Karpas-422 (cell line): ENCODE measurements around the gene GABARAPL1. TPM values are rescaled to one million over a fixed set of nuclear protein-coding genes. Genes with fewer than 3 reads are reported as not detected.
"Not testable (repeated sequence)": the region's sequence is repeated elsewhere in the genome, so short reads cannot be mapped to it uniquely, and the experiment has no call there.

Experiments
- DNase-seq: peaks from one replicate; pipeline ENCODE4 v3.0.0-alpha.2; 2015
- H2AFZ ChIP-seq: fragments of 200-600 bp; sonication (generic); 2 replicates; pipeline ENCODE4 v1.6.1; 2014; ENCODE audit warnings: antibody characterized with exemption, low read length, mixed read lengths
- H3K27ac ChIP-seq: fragments of 200-600 bp; sonication (generic); 2 replicates; pipeline ENCODE4 v1.5.1; 2014; ENCODE audit warnings: mild to moderate bottlenecking, low read length, moderate library complexity
- H3K27me3 ChIP-seq: fragments of 200-600 bp; sonication (generic); 2 replicates; pipeline ENCODE4 v1.6.1; 2014; ENCODE audit warnings: low read length, mixed read lengths
- H3K36me3 ChIP-seq: fragments of 200-600 bp; sonication (generic); 2 replicates; pipeline ENCODE4 v1.6.1; 2014; ENCODE audit warnings: low read length, mixed read lengths; ENCODE audit not compliant: insufficient read depth
- H3K4me1 ChIP-seq: fragments of 200-600 bp; sonication (generic); 2 replicates; pipeline ENCODE4 v1.6.1; 2014; ENCODE audit warnings: mild to moderate bottlenecking, low read length, mixed read lengths
- H3K4me2 ChIP-seq: fragments of 200-600 bp; sonication (generic); 2 replicates; pipeline ENCODE4 v1.6.1; 2014; ENCODE audit warnings: low read length, low read depth, mild to moderate bottlenecking; ENCODE audit not compliant: poor library complexity, severe bottlenecking
- H3K4me3 ChIP-seq: fragments of 200-600 bp; sonication (generic); 2 replicates; pipeline ENCODE4 v1.5.1; 2014; ENCODE audit warnings: mild to moderate bottlenecking, antibody characterized with exemption, low read length, mixed read lengths
- H3K79me2 ChIP-seq: fragments of 200-600 bp; sonication (generic); 2 replicates; pipeline ENCODE4 v1.6.1; 2014; ENCODE audit warnings: mild to moderate bottlenecking, low read length, mixed read lengths
- H3K9ac ChIP-seq: fragments of 200-600 bp; sonication (generic); 2 replicates; pipeline ENCODE4 v1.6.0; 2014; ENCODE audit warnings: low read length
- H3K9me2 ChIP-seq: fragments of 200-600 bp; sonication (generic), shearing (Covaris generic); replicated peaks from 2 replicates; pipeline ENCODE4 v1.6.0; 2014; ENCODE audit warnings: mild to moderate bottlenecking, low read length, moderate library complexity; ENCODE audit not compliant: insufficient read depth
- H3K9me3 ChIP-seq: fragments of 300-700, 200-600 bp; sonication (generic); 2 replicates; pipeline ENCODE4 v1.6.1; 2014; ENCODE audit warnings: low read length, mixed read lengths
- H4K20me1 ChIP-seq: fragments of 200-600 bp; sonication (generic); 2 replicates; pipeline ENCODE4 v1.6.1; 2014; ENCODE audit warnings: mild to moderate bottlenecking, antibody characterized with exemption, low read length, low read depth; ENCODE audit not compliant: insufficient read depth
- total RNA-seq: library from RNA; depleted of rRNA; stranded (reverse); fragments of >200 nt; shearing (Covaris generic); gene quantifications from 2 replicates; pipeline ENCODE4 v1.2.3, GENCODE V29; 2014; ENCODE audit warnings: low replicate concordance

Gene GABARAPL1
- total RNA-seq, 1 experiment from 2014 or later, result 0.56 TPM

DNA sequence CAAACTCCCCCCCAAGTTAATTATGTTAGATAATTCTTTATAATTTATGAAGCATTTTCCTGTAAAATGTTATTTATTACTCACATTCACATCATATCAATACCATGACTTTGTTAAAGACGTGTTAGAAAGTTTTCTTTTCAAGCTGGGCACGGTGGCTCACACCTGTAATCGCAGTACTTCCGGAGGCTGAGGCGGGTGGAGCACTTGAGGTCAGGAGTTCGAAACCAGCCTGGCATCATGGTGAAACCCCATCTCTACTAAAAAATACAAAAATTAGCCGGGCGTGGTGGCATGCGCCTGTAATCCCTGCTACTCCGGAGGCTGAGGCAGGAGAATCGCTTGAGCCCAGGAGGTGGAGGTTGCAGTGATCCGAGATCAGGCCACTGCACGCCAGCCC, 3.3 kb downstream of the GABARAPL1 start:
- H3K4me2 ChIP-seq, H3K27ac ChIP-seq, H3K27me3 ChIP-seq, H3K79me2 ChIP-seq, H3K4me3 ChIP-seq, DNase-seq, H3K9ac ChIP-seq, H4K20me1 ChIP-seq, H3K36me3 ChIP-seq, H3K9me2 ChIP-seq, H2AFZ ChIP-seq, H3K9me3 ChIP-seq: not testable (repeated sequence)
- H3K4me1 ChIP-seq, result peaks cover 15% of the 10 kb centered on the region

DNA sequence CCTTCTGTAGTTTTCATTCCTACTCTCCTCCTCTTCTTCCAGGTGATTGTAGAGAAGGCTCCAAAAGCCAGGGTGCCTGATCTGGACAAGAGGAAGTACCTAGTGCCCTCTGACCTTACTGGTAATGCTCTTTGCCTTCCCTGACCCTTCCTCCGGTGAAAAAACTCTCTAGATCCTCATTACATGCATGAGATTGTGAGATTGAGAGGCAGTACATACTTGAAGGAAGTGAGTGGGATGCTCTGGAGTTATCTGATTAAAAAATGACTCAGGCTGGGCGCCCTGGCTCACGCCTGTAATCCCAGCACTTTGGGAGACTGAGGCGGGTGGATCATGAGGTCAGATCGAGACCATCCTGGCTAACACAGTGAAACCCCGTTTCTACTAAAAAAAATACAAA, 5.3 kb downstream of the GABARAPL1 start:
- no peak overlapping the region for H3K9ac ChIP-seq
- H3K4me3 ChIP-seq, result no peak overlapping the region
- H3K9me3 ChIP-seq, result no peaks in the 10 kb centered on the region
- no peaks in the 10 kb centered on the region for H3K36me3 ChIP-seq
- DNase-seq, result no peak
- no peaks in the 10 kb centered on the region for H3K9me2 ChIP-seq
- H2AFZ ChIP-seq, result no peak overlapping the region
- H3K27me3 ChIP-seq, result no peaks in the 10 kb centered on the region
- H3K4me2 ChIP-seq, result no peak overlapping the region
- H3K4me1 ChIP-seq, result peaks cover 4% of the 10 kb centered on the region
- H3K79me2 ChIP-seq, result no peaks in the 10 kb centered on the region
- H3K27ac ChIP-seq, result no peak overlapping the region
- H4K20me1 ChIP-seq, result no peaks in the 10 kb centered on the region

DNA sequence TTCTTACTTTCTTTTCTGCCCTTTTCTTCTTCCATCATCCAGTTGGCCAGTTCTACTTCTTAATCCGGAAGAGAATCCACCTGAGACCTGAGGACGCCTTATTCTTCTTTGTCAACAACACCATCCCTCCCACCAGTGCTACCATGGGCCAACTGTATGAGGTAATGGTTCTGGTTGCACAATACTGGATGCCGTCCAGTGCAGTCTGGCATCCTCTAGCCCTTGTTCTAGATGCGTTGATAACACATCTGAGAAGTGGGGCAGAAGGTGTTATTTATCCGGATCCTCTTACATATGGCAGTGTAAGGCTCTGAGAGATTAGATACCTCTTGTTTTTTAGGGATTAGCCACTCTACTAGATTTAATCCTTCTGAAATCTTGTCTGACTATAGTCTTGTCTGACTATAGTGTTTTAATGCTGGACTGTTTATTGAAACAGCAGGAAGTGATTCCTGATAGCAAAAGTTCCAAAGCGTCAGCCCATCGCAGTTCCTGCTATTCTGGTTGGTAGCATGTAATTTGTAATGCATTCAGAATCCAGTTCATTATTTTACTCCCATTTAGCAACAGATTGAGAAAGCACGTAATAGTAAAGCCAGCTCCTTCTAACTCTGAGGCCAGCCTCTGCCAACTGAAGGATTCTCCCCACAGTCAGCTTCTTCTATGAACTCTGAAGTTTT, 7.9 kb downstream of the GABARAPL1 start:
- Histone ChIP-seq H4K20me1 (no peaks in the 10 kb centered on the region), H3K4me1 (no peaks in the 10 kb centered on the region), H2AFZ (no peak overlapping the region), H3K36me3 (no peaks in the 10 kb centered on the region), H3K4me2 (no peak overlapping the region), H3K9me2 (no peaks in the 10 kb centered on the region), H3K9ac (no peak overlapping the region), H3K79me2 (no peaks in the 10 kb centered on the region), H3K27me3 (no peaks in the 10 kb centered on the region), H3K4me3 (no peak overlapping the region), H3K9me3 (no peaks in the 10 kb centered on the region), H3K27ac (no peak overlapping the region)
- no peak for DNase-seq

DNA sequence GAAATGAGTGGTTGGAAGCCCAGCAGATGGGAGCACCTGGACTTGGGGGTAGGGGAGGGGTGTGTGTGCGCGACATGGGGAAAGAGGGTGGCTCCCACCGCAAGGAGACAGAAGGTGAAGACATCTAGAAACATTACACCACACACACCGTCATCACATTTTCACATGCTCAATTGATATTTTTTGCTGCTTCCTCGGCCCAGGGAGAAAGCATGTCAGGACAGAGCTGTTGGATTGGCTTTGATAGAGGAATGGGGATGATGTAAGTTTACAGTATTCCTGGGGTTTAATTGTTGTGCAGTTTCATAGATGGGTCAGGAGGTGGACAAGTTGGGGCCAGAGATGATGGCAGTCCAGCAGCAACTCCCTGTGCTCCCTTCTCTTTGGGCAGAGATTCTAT, 9.2 kb downstream of the GABARAPL1 start:
- Histone ChIP-seq H3K9me2 (no peaks in the 10 kb centered on the region), H3K36me3 (no peaks in the 10 kb centered on the region), H3K79me2 (no peaks in the 10 kb centered on the region), H3K9ac (no peak overlapping the region), H3K4me3 (no peak overlapping the region), H3K9me3 (no peaks in the 10 kb centered on the region), H3K4me1 (no peaks in the 10 kb centered on the region), H4K20me1 (no peaks in the 10 kb centered on the region), H3K27ac (no peak overlapping the region), H3K4me2 (no peak overlapping the region), H3K27me3 (no peaks in the 10 kb centered on the region), H2AFZ (no peak overlapping the region)
- no peak for DNase-seq

DNA sequence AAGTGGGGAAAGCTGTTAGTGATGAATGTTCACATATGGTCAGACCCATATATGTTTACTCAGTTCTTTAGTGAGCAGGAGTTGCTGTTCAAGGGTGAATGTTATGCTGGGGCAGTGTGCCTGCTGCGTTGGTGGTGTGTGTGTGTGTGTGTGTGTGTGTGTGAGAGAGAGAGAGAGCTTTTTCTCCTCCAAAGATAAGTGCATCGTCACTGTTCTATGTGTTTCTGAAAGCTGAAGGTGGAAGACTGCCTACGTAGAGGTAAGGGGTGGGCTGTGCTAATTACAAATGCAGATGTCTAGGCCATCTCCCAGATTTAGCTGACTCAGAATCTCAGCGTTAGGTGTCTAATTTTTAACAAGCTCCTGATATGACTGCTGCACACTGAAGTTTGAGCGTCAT, 10.5 kb downstream of the GABARAPL1 start:
- H3K9me2 ChIP-seq, result no peaks in the 10 kb centered on the region
- H3K4me3 ChIP-seq, result no peak overlapping the region
- no peaks in the 10 kb centered on the region for H3K4me1 ChIP-seq
- H3K36me3 ChIP-seq, result no peaks in the 10 kb centered on the region
- H3K9ac ChIP-seq, result no peak overlapping the region
- H2AFZ ChIP-seq, result no peak overlapping the region
- H4K20me1 ChIP-seq, result no peaks in the 10 kb centered on the region
- no peaks in the 10 kb centered on the region for H3K9me3 ChIP-seq
- H3K27me3 ChIP-seq, result no peaks in the 10 kb centered on the region
- H3K27ac ChIP-seq, result no peak overlapping the region
- no peaks in the 10 kb centered on the region for H3K79me2 ChIP-seq
- no peak for DNase-seq
- H3K4me2 ChIP-seq, result no peak overlapping the region

DNA sequence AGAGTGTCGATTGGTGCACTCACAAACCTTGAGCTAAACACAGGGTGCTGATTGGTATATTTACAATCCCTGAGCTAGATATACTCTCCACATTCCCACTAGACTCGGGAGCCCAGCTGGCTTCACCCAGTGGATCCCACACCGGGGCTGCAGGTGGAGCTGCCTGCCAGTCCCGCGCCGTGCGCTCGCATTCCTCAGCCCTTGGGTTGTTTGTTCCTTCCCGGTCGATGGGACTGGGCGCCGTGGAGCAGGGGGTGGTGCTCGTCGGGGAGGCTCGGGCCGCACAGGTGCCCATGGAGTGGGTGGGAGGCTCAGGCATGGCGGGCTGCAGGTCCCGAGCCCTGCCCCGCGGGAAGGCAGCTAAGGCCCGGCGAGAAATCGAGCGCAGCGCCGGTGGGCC, 12.7 kb downstream of the GABARAPL1 start:
- not testable (repeated sequence) for H3K4me2 ChIP-seq, H3K79me2 ChIP-seq, H2AFZ ChIP-seq, H3K9ac ChIP-seq, H3K9me2 ChIP-seq, H4K20me1 ChIP-seq, H3K27ac ChIP-seq, H3K27me3 ChIP-seq, H3K9me3 ChIP-seq, DNase-seq, H3K4me3 ChIP-seq, H3K36me3 ChIP-seq, H3K4me1 ChIP-seq

DNA sequence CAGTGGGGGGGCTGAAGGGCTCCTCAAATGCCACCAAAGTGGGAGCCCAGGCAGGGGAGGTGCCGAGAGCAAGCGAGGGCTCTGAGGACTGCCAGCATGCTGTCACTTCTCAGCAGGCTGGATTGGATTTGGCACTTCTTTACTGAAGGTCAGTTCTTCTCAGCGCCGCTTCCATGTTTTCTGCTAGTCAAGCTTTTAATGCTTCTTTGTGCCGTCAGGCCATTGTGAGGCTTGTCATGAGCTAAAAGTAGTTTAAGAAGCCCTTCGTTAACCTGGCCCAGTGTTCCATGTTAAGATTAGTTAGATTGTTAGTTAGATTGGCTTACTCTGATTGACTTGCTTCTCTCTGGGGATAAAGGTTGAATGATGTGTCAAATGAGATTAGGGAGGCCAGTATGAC, 13.4 kb downstream of the GABARAPL1 start:
- Histone ChIP-seq H3K9me2 (no peaks in the 10 kb centered on the region), H3K27ac (no peak overlapping the region), H3K79me2 (no peaks in the 10 kb centered on the region), H3K36me3 (no peaks in the 10 kb centered on the region), H3K9ac (no peak overlapping the region), H3K27me3 (no peaks in the 10 kb centered on the region), H2AFZ (no peak overlapping the region), H4K20me1 (no peaks in the 10 kb centered on the region), H3K9me3 (no peaks in the 10 kb centered on the region), H3K4me3 (no peak overlapping the region), H3K4me1 (no peaks in the 10 kb centered on the region), H3K4me2 (no peak overlapping the region)
- DNase-seq, result no peak

DNA sequence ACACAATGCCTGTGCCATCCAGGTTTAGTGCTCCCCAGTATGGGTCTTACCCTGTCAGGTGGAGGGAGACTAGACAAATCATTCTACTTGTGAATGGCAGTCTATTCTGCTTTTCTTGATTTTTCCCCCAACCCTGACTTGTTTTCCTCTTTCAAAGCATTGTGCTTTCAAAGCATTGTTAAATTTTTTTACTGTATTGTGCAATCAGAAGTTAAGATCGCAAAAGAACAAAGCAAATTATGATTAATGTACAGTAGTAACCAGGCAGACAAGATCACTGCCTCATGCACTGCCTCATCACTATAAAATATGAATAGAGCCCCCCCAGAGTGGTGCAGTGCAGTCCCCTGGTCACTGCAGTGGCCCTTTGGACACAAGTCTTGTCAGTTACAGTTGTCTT, 14.1 kb downstream of the GABARAPL1 start:
- DNase-seq, result no peak
- H3K9me3 ChIP-seq, result no peaks in the 10 kb centered on the region
- no peak overlapping the region for H3K4me3 ChIP-seq
- no peak overlapping the region for H3K9ac ChIP-seq
- no peaks in the 10 kb centered on the region for H3K27me3 ChIP-seq
- no peaks in the 10 kb centered on the region for H3K4me1 ChIP-seq
- H4K20me1 ChIP-seq, result no peaks in the 10 kb centered on the region
- no peaks in the 10 kb centered on the region for H3K79me2 ChIP-seq
- no peak overlapping the region for H3K4me2 ChIP-seq
- H2AFZ ChIP-seq, result no peak overlapping the region
- H3K36me3 ChIP-seq, result no peaks in the 10 kb centered on the region
- H3K9me2 ChIP-seq, result no peaks in the 10 kb centered on the region
- H3K27ac ChIP-seq, result no peak overlapping the region

DNA sequence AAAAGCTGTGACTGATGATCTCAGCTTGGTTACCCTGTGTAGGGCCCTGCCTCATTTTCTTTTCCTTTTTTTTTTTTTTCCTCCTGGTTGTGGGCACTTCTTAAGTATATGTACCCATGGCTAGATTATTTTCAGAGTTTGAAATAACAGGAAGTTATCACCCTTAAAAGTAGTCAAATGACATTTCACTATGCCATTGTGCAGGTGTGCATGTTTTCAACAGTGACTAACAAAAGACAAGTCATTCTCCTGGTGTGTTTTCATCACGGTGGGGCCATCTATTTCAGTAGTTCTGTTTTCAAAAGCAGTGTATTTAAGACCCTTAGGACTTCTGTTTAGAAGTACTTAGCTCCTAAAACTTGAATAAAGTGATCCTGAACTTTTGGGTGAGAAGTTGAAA, 15.0 kb downstream of the GABARAPL1 start:
- no peak overlapping the region for H3K4me2 ChIP-seq
- no peak overlapping the region for H2AFZ ChIP-seq
- no peaks in the 10 kb centered on the region for H3K4me1 ChIP-seq
- no peaks in the 10 kb centered on the region for H3K9me2 ChIP-seq
- H3K79me2 ChIP-seq, result no peaks in the 10 kb centered on the region
- no peak for DNase-seq
- no peak overlapping the region for H3K9ac ChIP-seq
- H3K27me3 ChIP-seq, result no peaks in the 10 kb centered on the region
- no peak overlapping the region for H3K27ac ChIP-seq
- no peak overlapping the region for H3K4me3 ChIP-seq
- H4K20me1 ChIP-seq, result no peaks in the 10 kb centered on the region
- no peaks in the 10 kb centered on the region for H3K36me3 ChIP-seq
- no peaks in the 10 kb centered on the region for H3K9me3 ChIP-seq
